Keratinocyte (primary cell): ENCODE measurements around the gene PNPLA7. TPM values are rescaled to one million over a fixed set of nuclear protein-coding genes. Genes with fewer than 3 reads are reported as not detected.
A peak's percentile ranks its signal among the peaks of the same experiment; 100 is the strongest.

Experiments
- DNase-seq: peaks from one replicate; pipeline ENCODE4 v3.0.0-alpha.2; 2011; ENCODE audit warnings: low read depth, missing footprints, low spot score
- FAIRE-seq: peaks from 2 replicates; lab custom pipeline; 2011; peaks lifted over from hg19 to GRCh38; lab: Jason Lieb, UNC
- H2AFZ ChIP-seq: 2 replicates; pipeline ENCODE4 v1.6.0; 2012; ENCODE audit warnings: low read length, control low read depth, inconsistent platforms; ENCODE audit not compliant: control insufficient read depth
- H3K27ac ChIP-seq: 2 replicates; pipeline ENCODE4 v1.5.1; 2011; ENCODE audit warnings: low read length; ENCODE audit not compliant: control insufficient read depth, insufficient read depth
- H3K27me3 ChIP-seq: 3 replicates; pipeline ENCODE4 v1.6.0; 2011; ENCODE audit warnings: low read length; ENCODE audit not compliant: control insufficient read depth, insufficient read depth; ENCODE audit errors: extremely low read depth
- H3K36me3 ChIP-seq, 2 experiments: 2 replicates in 1 of 2; 3 replicates in 1 of 2; pipeline ENCODE4 v1.5.1; 2011; ENCODE audit warnings: low read length in 2 of 2, mild to moderate bottlenecking in 1 of 2; ENCODE audit not compliant: control insufficient read depth in 2 of 2, insufficient read depth in 2 of 2; ENCODE audit errors: extremely low read depth in 1 of 2
- H3K4me1 ChIP-seq: 3 replicates; pipeline ENCODE4 v1.5.1; 2011; ENCODE audit warnings: low read length; ENCODE audit not compliant: control insufficient read depth, insufficient read depth; ENCODE audit errors: extremely low read depth
- H3K4me2 ChIP-seq: 3 replicates; pipeline ENCODE4 v1.6.0; 2011; ENCODE audit warnings: low read depth, low read length; ENCODE audit not compliant: control insufficient read depth, insufficient read depth; ENCODE audit errors: extremely low read depth
- H3K4me3 ChIP-seq, 3 experiments: fragments of 200-600 bp in 1 of 3; sonication (generic) in 1 of 3; 2 replicates in 2 of 3; 3 replicates in 1 of 3; pipeline ENCODE4 v1.5.1; 2011 to 2016; ENCODE audit warnings: low read length in 3 of 3, mild to moderate bottlenecking in 3 of 3, control low read depth in 2 of 3, inconsistent platforms in 1 of 3, low read depth in 1 of 3, mixed read lengths in 1 of 3, mixed run types in 1 of 3, moderate library complexity in 1 of 3; ENCODE audit not compliant: control insufficient read depth in 2 of 3, insufficient read depth in 2 of 3; ENCODE audit errors: extremely low read depth in 1 of 3
- H3K79me2 ChIP-seq: 2 replicates; pipeline ENCODE4 v1.6.0; 2012; ENCODE audit warnings: low read length; ENCODE audit not compliant: control insufficient read depth, insufficient read depth
- H3K9ac ChIP-seq: 3 replicates; pipeline ENCODE4 v1.6.0; 2011; ENCODE audit warnings: low read length; ENCODE audit not compliant: control insufficient read depth, insufficient read depth; ENCODE audit errors: extremely low read depth
- H3K9me1 ChIP-seq: 3 replicates; pipeline ENCODE4 v1.6.0; 2011; ENCODE audit warnings: low read length; ENCODE audit not compliant: control insufficient read depth, insufficient read depth; ENCODE audit errors: extremely low read depth
- H3K9me3 ChIP-seq: 2 replicates; pipeline ENCODE4 v1.5.1; 2012; ENCODE audit warnings: low read depth, low read length; ENCODE audit not compliant: control insufficient read depth
- H4K20me1 ChIP-seq: 3 replicates; pipeline ENCODE4 v1.6.0; 2011; ENCODE audit warnings: low read length; ENCODE audit not compliant: control insufficient read depth, insufficient read depth; ENCODE audit errors: extremely low read depth
- EZH2 ChIP-seq: IDR thresholded peaks from one replicate; pipeline ENCODE4 v1.6.1; 2012; ENCODE audit warnings: inconsistent platforms, mild to moderate bottlenecking, low read length, moderate library complexity
- dilution Hi-C: fragments of 300-500 bp; cut with MboI; formaldehyde crosslinking; loops from one replicate; pipeline ENCODE4 v1.7.0; 2020; ENCODE audit warnings: low sequenced_read_pairs; ENCODE audit not compliant: extremely low pct_ligation_motif_present
- polyA plus RNA-seq, 5 experiments: library from polyadenylated mRNA; depleted of rRNA in 3 of 5; stranded (reverse) in 3 of 5; stranded (forward) in 1 of 5; unstranded in 1 of 5; fragments of >200 nt; gene quantifications; 1 replicate in 1 of 5; 2 replicates in 3 of 5; 3 replicates in 1 of 5; pipeline versions ENCODE4 v1.2.1 to v1.2.3, GENCODE V29; 2011 to 2012; ENCODE audit warnings: missing spikeins in 2 of 5, low read depth in 1 of 5, low replicate concordance in 1 of 5
- TF ChIP-seq, protein P1 (sequence below), 3 experiments: IDR thresholded peaks in 1 of 3; conservative IDR thresholded peaks in 1 of 3; optimal IDR thresholded peaks in 1 of 3; 2 replicates in 2 of 3; 3 replicates in 1 of 3; pipeline versions ENCODE3 to v1.5.1; 2011; ENCODE audit warnings: low read length in 3 of 3, mild to moderate bottlenecking in 3 of 3, moderate library complexity in 2 of 3, control low read depth in 1 of 3, inconsistent platforms in 1 of 3; ENCODE audit not compliant: insufficient read depth in 2 of 3; ENCODE audit errors: extremely low read depth in 1 of 3

Gene PNPLA7
- polyA plus RNA-seq, 1 donor (not counting 4 experiments of a cell fraction or from before 2014, with no cell fraction given) = 0.34 TPM

DNA sequence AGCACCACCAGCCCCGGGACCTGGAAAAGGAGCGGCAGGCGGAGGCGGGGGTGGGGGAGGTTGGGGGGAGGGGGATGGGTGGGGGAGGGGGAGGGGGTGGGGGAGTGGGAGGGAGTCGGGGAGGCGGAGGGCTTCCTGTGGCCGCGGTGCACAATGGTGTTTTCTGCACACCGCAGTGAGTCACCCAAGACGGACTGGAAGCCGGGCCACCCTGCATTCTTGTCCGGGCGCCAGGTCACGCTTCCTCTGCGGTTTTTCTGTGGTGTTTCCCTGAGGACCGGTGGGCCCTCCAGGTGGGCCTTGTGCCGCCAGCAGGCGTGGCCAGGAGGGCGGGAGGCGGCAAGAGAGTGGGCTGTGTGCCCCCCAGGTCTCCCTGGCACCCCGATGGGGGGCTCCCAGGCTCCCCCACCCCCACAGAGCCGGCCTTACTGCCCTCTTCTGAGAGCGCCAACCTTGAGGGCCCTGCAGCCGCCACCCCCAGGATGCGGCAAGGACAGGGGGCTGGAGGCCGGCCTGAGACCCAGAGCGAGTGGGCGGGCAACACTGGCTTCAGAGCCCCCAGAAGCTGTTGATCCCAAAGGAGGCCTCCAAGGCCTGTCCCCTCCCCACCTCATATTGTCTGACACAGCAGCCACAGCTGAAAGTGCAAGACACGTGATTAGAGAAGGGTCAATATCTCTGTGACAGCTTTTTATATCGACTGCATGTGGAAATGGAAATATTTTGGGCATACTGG, 138.4 kb downstream of the PNPLA7 start:
- dilution Hi-C loops = no loop called here
- H3K36me3 ChIP-seq = no peaks in the 10 kb centered on the region
- peak overlapping the region; percentile 9 for H3K9ac ChIP-seq
- peaks cover 16% of the 10 kb centered on the region for H3K4me1 ChIP-seq
- H3K27me3 ChIP-seq = peaks cover 5% of the 10 kb centered on the region
- H3K27ac ChIP-seq = peak overlapping the region; percentile 26
- no peak overlapping the region for H3K4me3 ChIP-seq
- H3K9me1 ChIP-seq = no peaks in the 10 kb centered on the region
- H2AFZ ChIP-seq = no peak overlapping the region
- DNase-seq (no peak), FAIRE-seq (no peak)
- no peak overlapping the region for H3K4me2 ChIP-seq
- H3K9me3 ChIP-seq = no peaks in the 10 kb centered on the region
- H3K79me2 ChIP-seq = peaks cover 4% of the 10 kb centered on the region
- TF ChIP-seq, protein P1, sequence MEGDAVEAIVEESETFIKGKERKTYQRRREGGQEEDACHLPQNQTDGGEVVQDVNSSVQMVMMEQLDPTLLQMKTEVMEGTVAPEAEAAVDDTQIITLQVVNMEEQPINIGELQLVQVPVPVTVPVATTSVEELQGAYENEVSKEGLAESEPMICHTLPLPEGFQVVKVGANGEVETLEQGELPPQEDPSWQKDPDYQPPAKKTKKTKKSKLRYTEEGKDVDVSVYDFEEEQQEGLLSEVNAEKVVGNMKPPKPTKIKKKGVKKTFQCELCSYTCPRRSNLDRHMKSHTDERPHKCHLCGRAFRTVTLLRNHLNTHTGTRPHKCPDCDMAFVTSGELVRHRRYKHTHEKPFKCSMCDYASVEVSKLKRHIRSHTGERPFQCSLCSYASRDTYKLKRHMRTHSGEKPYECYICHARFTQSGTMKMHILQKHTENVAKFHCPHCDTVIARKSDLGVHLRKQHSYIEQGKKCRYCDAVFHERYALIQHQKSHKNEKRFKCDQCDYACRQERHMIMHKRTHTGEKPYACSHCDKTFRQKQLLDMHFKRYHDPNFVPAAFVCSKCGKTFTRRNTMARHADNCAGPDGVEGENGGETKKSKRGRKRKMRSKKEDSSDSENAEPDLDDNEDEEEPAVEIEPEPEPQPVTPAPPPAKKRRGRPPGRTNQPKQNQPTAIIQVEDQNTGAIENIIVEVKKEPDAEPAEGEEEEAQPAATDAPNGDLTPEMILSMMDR (optimal IDR thresholded peaks at IDR 0.05 in 1 of 3, IDR thresholded peaks at IDR 0.05 in 1 of 3, conservative IDR thresholded peaks at IDR 0.05 in 1 of 3; ENCODE audit: extremely low read depth in 1 of 3, insufficient read depth in 2 of 3, low read length in 3 of 3) = no peak
- TF ChIP-seq EZH2 = no peak
- H4K20me1 ChIP-seq = no peaks in the 10 kb centered on the region

DNA sequence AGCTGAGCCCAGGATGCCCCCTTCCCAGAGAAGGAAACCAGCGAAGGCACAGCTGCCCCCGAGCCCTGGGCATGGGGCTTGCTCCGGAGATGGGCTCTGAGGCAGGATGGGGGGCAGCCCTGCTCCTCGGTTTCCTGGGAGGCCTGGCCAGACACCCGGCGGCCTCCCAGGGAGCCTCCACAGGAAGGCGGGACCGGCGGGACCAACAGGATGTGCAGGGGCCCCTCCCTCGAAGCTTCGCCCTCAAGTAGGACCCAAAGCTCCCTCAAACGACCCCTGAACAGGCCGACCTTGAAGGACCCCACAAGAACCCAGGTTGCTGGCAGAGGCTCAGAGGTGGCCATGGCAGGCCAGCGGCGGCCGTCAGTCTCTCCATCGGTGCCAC, 138.9 kb downstream of the PNPLA7 start:
- Histone ChIP-seq H3K27ac (no peak overlapping the region), H3K4me2 (no peak overlapping the region)
- dilution Hi-C loops = no loop called here

More for the DNA sequence above, 138.9 kb downstream of the PNPLA7 start:
- Histone ChIP-seq H4K20me1 (no peaks in the 10 kb centered on the region), H3K4me1 (peaks cover 16% of the 10 kb centered on the region), H3K4me3 (no peak overlapping the region), H3K9me3 (no peaks in the 10 kb centered on the region), H2AFZ (no peak overlapping the region), H3K27me3 (peaks cover 8% of the 10 kb centered on the region), H3K9ac (no peak overlapping the region), H3K79me2 (peaks cover 2% of the 10 kb centered on the region), H3K9me1 (no peaks in the 10 kb centered on the region), H3K36me3 (no peaks in the 10 kb centered on the region)
- no peak for TF ChIP-seq EZH2
- TF ChIP-seq, protein P1 (optimal IDR thresholded peaks at IDR 0.05 in 1 of 3, IDR thresholded peaks at IDR 0.05 in 1 of 3, conservative IDR thresholded peaks at IDR 0.05 in 1 of 3; ENCODE audit: extremely low read depth in 1 of 3, insufficient read depth in 2 of 3, low read length in 3 of 3) = no peak
- FAIRE-seq = no peak
- no peak for DNase-seq
